HG02885 (cell line): ENCODE data around the gene SRSF5.
A peak's percentile ranks its signal among the peaks of the same experiment; 100 is the strongest.
"Not testable (repeated sequence)": the region's sequence is repeated elsewhere in the genome, so short reads cannot be mapped to it uniquely, and the experiment has no call there.

Experiments used
- ATAC-seq: cut with Tn5 transposase; IDR thresholded peaks from one replicate; pipeline ENCODE4 v1.9.1; 2021; ENCODE audit warnings: mild to moderate bottlenecking; ENCODE audit not compliant: unreplicated experiment, poor library complexity

SRSF5 gene

DNA sequence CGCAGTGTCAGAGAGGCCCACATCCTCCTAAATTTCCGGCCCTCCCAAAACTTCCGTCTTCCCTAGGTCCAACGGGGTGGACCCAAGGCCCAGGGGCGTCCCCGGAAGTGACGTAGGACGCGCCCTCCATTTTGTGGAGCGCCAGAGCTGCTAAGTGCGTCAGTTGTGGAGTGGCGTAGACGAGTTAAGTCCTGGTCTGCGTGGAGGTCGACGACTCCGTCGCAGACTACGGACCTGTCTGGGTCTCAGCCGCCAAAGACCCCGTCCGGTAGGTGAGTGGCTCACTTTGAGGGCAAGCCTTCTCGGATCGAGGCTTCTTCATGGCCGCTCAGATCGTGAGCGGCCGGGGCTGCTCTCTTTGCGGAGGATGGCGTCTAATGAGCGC lies at the start of gene SRSF5:
Gene SRSF5, plus strand, starts transcription at position 159 of the 385 bp plus-strand sequence. CDS start 1,015 bp downstream, outside the sequence.
- ATAC-seq = peak; percentile 80

DNA sequence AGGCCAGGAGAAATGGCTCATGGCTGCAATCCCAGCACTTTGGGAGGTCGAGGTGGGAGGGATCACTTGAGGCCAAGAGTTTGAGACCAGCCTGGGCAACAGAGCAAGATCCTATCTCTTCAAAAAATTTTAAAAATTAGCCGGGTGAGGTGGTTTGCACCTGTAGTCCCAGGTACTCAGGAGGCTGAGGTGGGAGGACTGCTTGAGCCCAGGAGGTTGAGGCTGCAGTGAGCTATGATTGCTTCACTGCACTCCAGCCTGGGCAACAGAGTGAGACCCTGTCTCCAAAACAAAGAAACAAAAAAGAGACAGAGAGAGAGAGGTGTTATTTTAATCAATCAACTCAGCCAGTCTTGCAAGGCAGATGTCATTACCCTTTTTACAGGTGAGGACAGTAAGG lies 48.3 kb upstream of the SRSF5 start:
- ATAC-seq = not testable (repeated sequence)

DNA sequence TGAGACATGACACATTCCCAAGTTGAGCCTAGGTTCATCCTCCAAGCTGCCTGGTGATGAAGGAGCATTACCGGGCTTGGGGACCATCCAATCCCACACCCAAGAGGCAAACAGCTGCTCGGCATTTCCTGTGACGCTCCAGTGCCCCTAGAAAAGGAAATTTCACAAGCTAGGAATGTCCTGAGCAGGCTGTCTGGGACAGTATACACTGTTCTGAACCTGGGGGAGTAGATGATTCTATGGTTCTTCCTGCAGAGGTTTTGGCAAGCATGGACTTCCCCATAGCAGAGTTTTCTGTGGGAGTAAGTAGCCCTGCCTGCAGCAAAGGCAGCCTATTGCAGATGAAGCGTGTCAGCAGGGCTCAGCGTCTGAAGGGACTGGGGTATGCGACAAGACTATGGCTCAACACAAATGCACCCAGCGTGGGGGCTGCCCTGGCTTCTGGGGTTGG lies 47.4 kb upstream of the SRSF5 start:
- ATAC-seq = no peak

GRCh38 chr14:69720912-69721311 lies 46.0 kb upstream of the SRSF5 start:
- ATAC-seq = no peak

GRCh38 chr14:69726761-69727511 lies 40.0 kb upstream of the SRSF5 start:
- ATAC-seq = peak; percentile 89

- no peak for ATAC-seq
Observed at GRCh38 chr14:69727860-69728259, 39.1 kb upstream of the SRSF5 start.

DNA sequence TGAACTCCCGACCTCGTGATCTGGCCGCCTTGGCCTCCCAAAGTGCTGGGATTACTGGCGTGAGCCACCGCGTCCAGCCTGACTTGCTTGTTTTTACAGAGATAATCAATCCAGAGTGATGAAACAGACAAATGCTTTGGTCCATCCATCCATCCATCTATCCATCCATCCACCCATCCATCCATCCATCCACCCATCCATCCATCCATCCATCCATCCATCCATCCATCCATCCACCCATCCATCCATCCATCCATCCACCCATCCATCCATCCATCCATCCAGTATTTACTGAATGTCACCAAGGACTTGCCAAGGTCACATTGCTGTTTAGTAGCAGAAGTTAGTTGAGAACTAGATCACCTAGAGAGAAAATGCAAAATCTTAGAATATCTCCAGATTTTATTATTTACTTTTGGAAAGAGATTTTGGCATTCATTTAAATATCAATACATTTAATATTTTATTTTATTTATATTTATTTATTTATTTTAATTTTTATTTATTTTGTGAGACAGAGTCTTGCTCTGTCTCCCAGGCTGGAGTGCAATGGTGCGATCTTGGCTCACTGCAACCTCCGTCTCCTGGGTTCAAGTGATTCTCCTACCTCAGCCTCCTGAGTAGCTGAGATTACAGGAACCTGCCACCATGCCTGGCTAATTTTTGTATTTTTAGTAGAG lies 34.9 kb upstream of the SRSF5 start:
- not testable (repeated sequence) for ATAC-seq

- ATAC-seq = not testable (repeated sequence)
Observed at GRCh38 chr14:69736405-69736804, 30.5 kb upstream of the SRSF5 start.

DNA sequence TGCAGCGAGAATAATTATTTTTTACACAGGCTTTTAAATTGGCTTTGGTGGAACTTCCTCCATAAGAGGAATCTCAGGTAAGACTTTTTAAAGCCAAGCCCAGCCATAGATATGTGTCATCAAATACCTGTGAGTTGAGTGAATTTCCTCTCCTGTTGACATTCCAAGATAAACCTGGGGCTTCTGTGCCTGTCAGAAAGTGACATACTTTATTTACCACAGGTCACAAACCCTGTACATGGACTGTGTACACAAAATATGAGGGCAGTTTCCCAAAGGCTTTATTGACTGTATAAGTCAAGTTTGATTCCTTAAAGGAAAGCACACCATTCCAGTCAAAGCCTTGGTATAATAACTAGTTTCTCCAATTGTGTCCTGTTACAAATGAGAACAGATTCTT lies 25.9 kb upstream of the SRSF5 start:
- no peak for ATAC-seq

- no peak for ATAC-seq
Observed at GRCh38 chr14:69749956-69750355, 17.0 kb upstream of the SRSF5 start.

GRCh38 chr14:69750495-69750894 lies 16.4 kb upstream of the SRSF5 start:
- no peak for ATAC-seq

- no peak for ATAC-seq
Observed at GRCh38 chr14:69752773-69753172, 14.2 kb upstream of the SRSF5 start.

GRCh38 chr14:69753860-69754259 lies 13.1 kb upstream of the SRSF5 start:
- no peak for ATAC-seq

DNA sequence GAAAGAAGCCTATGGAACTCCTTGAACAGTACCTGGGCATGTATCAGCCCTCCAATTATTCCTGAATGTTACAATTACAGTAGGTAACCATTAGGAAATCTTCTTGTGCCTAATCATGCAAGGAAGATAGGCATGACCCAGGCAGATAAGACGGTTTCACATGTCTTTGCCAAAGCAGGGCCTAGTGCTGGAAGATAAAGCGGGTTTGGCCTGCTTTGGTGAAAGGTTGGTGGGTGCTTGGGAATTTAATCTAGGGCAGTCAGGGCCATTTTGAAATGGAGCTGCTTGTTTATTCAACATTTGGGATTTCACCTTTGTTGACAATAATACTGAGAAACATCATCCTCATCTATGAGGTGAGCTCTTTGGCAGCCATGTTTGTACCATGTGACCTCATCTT lies 12.5 kb upstream of the SRSF5 start:
- no peak for ATAC-seq

- no peak for ATAC-seq
Observed at GRCh38 chr14:69755296-69755695, 11.6 kb upstream of the SRSF5 start.

DNA sequence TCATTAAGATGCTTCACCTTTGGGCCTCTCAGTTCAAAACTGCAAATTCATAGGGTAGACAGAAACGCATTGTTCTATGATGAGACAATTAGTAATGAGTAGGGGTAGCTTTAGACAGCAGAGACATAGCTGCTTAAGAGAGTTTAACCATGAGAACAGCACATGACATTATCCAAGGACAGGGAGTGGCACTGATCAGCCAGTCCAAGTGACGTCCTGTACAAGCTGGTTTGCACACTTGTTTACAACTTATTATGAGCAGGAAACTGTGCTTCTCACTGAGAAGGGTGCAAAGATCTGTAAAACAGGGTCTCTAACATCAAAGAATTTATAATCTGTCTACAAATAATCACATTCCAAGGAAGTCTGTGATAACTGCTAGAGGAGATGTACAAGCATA lies 11.2 kb upstream of the SRSF5 start:
- no peak for ATAC-seq

- ATAC-seq = no peak
Observed at GRCh38 chr14:69756298-69756697, 10.6 kb upstream of the SRSF5 start.

DNA sequence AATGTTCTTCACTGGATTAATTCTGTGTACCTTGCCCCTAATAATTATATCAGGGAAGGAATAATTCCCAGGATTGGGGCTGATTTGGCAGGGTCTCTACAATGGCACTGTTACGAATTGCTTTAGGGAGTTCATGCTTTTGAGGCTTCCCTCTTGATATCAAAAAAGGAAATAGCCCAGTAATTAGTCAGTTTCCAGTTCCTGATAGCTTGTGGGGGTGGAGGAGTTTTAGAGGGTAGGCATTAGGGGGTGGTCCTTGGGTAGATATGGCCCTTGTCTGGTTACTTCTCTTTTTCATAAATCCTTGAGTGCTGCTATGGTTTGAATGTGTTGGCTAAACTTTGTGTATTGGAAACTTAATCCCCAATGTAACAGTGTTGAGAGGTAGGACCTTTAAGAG lies 6.1 kb upstream of the SRSF5 start:
- no peak for ATAC-seq

DNA sequence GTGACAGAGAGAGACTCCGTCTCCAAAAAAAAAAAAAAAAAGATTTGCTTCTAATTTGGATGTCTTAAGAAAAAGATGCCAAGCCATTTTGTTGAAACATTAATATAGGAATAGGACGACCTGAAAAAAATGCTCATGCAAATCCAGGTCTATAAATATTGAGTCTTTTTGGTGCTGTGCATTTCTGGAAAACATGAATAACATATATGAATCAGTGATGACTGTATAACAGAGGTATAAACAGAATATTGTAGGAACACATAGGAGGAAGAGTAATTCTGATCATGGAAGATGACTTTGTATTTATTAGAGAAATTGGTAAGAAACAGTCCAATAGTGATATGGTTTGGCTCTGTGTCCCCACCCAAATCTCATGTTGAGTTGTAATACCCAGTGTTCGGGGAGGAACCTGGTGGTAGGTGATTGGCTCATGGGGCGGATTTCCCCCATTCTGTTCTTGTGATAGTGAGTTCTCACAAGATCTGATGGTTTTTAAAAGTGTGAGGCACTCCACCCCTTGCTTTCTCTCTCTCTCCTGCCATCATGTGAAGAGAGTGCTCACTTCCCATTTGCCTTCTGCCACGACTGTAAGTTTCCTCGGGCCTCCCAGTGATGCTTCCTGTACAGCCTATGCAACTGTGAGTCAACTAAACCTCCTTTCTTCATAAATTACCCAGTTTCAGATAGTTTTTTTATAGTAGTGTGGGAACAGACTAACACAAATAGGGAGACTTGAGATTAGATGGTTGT lies 3.0 kb upstream of the SRSF5 start:
- ATAC-seq = no peak

GRCh38 chr14:69767369-69767999 lies 542 bp downstream of the SRSF5 start:
- peak; percentile 78 for ATAC-seq

- ATAC-seq = no peak
Observed at GRCh38 chr14:69768873-69769272, 1.9 kb downstream of the SRSF5 start.
